ENCODE results near the gene UNC93A.

DNA sequence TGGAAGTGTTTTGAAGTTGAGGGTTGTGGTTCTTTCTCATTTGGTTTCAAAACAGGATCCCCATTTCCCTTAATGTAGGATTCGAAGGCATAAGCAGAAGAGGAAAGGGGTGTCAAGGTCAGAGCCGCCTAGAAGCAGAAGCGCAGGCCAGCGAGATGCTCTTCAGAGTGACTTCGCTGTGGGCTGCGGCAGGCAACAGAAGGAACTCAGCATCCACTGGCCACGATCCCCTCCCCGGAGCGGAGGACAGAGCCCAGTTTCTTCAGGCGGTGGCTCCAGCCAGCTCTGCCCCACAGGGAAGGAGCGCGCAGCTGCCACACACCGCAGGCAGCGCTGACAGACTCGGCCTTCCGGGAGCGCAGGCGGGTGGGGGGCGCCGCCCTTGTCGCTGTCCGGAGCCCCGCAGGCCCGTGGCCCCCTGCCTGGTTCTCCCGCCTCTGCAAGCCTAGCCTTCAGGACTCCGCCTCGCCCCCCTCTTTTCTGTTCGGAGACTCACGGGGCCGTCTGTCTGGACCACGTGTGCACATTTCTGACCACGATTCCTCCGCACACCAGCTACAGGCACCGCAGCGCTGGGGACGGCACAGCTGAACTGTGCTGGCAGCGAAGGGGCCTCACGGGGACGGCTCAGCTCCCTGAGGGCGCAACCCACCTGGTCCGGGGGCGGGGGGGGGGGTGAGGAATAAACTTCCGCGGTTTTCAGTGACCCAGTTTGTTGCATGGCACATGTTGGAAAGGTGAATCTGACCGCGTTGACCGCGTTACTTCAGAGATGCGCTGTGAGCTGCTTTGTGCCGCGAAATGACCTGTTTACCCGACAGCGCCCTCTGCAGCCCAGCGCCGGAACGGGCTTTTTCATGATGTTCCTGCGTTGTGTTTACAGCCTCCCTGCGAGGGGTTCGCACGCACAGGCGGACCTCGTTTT lies 59.9 kb downstream of the UNC93A start:
- no peak for TF ChIP-seq CTCF (IDR thresholded peaks at IDR 0.05)
- no peak for TF ChIP-seq POLR2A (IDR thresholded peaks at IDR 0.05)
